ENCODE results near the gene RHOXF1. TPM values are rescaled to one million over a fixed set of nuclear protein-coding genes. Genes with fewer than 3 reads are reported as not detected.
"Not testable (repeated sequence)": the region's sequence is repeated elsewhere in the genome, so short reads cannot be mapped to it uniquely, and the experiment has no call there.

RHOXF1 gene
- total RNA-seq, 2 experiments from 2014 or later = not detected

DNA sequence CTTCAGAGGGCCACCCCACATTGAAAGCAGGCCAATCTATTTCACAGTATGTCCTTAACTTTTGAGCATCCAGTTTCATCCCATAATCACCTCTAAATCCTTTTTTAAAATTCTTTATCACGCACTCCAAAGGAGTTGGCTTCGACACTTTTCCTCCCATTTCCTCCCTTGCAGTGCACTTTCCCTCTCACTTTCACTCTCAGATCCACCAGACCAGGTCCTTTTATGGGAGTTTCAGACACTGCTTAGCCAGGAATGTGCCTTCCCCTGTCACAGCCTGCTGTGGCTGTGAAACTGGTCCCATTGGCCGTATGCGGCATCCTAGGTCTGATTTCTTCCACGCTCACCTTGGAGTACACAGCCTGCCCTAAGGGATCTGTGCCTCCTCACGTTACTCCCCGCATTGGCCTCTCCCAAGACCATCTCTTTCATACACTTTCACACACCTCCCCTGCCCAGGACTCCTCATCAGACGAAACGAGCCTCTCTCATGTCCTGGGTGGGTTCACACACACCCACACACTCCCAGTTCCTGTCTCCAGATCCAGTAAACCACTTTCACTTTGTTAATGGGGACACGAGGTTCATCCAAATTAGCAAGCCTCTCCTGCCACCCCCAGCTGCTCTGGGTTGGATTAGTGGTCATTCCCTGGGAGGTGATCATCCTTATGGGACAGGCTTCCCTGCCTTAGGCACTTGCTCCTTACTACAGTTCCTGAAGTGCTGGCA is 28.3 kb downstream of the RHOXF1 start:
- ChIA-PET POLR2A (no interaction called here), CTCF (no interaction called here)

- CTCF ChIA-PET, POLR2A ChIA-PET: not testable (repeated sequence)
These were observed 30.0 kb downstream of the RHOXF1 start for GRCh38 chrX:120085553-120086185.

- CTCF ChIA-PET, POLR2A ChIA-PET: not testable (repeated sequence)
These were observed 38.1 kb downstream of the RHOXF1 start, which contains the start of gene RHOXF2B for GRCh38 chrX:120077590-120077989. Gene RHOXF2B (minus strand): TSS chrX:120077690. CDS start chrX:120077552, 138 bp downstream.

DNA sequence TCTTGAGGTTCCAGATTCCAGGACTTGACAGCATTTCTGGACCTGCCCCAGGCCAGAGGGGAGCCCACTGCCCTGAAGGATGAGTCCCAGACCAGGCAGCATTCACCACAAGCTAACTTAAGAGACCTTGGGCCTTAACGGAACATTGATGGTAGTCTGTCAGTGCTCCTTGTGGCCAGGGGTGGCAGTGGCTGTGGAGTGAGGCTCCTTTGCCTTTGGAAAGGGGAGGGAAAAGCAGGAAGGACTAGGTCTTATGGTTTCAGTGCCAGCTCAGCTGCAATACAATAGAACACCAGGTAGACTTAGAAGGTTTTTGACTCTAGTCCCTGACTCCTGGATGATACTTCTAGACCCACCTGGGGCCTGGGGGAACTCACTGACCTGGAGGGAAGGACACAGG is 49.5 kb downstream of the RHOXF1 start:
- CTCF ChIA-PET, POLR2A ChIA-PET: not testable (repeated sequence)

Other genes starting within 250 kb of the RHOXF1 start
- 10 to 100 TPM; 25.3 to 26.5 TPM for gene RNF113A, start 244.2 kb downstream of the RHOXF1 start, total RNA-seq
- gene NDUFA1, start 244.1 kb downstream of the RHOXF1 start, total RNA-seq = 100 to 1,000 TPM in 1 of 2 experiments, 10 to 100 TPM in 1; 98.2 to 104 TPM
- gene AKAP14, start 220.0 kb downstream of the RHOXF1 start, total RNA-seq = not detected
- 10 to 100 TPM in 1 of 2 experiments, 1 to 10 TPM in 1; 9.3 to 11.5 TPM for gene NKAP, start 172.2 kb downstream of the RHOXF1 start, total RNA-seq
- gene RHOXF2B, start 38.2 kb downstream of the RHOXF1 start, total RNA-seq = not detected
- gene RHOXF2, start 42.7 kb upstream of the RHOXF1 start, total RNA-seq = not detected
- 10 to 100 TPM; 15.8 to 16.8 TPM for gene ZBTB33, start 134.9 kb upstream of the RHOXF1 start, total RNA-seq
- gene TMEM255A, start 195.5 kb upstream of the RHOXF1 start, total RNA-seq = not detected
- not detected for gene ATP1B4, start 246.2 kb upstream of the RHOXF1 start, total RNA-seq